Measurements from ENCODE around the gene NCOA1. TPM values are rescaled to one million over a fixed set of nuclear protein-coding genes. Genes with fewer than 3 reads are reported as not detected.
A peak's percentile ranks its signal among the peaks of the same experiment; 100 is the strongest.
"Not testable (repeated sequence)": the region's sequence is repeated elsewhere in the genome, so short reads cannot be mapped to it uniquely, and the experiment has no call there.

NCOA1 gene
- total RNA-seq, 1 donor from 2014 or later: 20.1 TPM

- peaks cover 60% of the 10 kb centered on the region for H3K4me1 Mint-ChIP-seq
- peak overlapping the region; percentile 100 for H3K4me3 Mint-ChIP-seq
- H3K27ac Mint-ChIP-seq (ENCODE audit: unreplicated experiment): peak overlapping the region; percentile 100
- H3K36me3 Mint-ChIP-seq (ENCODE audit: low read depth): peaks cover 23% of the 10 kb centered on the region
- DNase-seq (ENCODE audit: low read depth, low spot score): peak; percentile 39
- no peaks in the 10 kb centered on the region for H3K9me3 Mint-ChIP-seq
- TF ChIP-seq, protein P1, sequence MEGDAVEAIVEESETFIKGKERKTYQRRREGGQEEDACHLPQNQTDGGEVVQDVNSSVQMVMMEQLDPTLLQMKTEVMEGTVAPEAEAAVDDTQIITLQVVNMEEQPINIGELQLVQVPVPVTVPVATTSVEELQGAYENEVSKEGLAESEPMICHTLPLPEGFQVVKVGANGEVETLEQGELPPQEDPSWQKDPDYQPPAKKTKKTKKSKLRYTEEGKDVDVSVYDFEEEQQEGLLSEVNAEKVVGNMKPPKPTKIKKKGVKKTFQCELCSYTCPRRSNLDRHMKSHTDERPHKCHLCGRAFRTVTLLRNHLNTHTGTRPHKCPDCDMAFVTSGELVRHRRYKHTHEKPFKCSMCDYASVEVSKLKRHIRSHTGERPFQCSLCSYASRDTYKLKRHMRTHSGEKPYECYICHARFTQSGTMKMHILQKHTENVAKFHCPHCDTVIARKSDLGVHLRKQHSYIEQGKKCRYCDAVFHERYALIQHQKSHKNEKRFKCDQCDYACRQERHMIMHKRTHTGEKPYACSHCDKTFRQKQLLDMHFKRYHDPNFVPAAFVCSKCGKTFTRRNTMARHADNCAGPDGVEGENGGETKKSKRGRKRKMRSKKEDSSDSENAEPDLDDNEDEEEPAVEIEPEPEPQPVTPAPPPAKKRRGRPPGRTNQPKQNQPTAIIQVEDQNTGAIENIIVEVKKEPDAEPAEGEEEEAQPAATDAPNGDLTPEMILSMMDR (conservative IDR thresholded peaks at IDR 0.05): no peak
- H3K27me3 Mint-ChIP-seq (ENCODE audit: low read depth): no peaks in the 10 kb centered on the region
Measured at GRCh38 chr2:24793761-24794435, 302.8 kb downstream of the NCOA1 start.

DNA sequence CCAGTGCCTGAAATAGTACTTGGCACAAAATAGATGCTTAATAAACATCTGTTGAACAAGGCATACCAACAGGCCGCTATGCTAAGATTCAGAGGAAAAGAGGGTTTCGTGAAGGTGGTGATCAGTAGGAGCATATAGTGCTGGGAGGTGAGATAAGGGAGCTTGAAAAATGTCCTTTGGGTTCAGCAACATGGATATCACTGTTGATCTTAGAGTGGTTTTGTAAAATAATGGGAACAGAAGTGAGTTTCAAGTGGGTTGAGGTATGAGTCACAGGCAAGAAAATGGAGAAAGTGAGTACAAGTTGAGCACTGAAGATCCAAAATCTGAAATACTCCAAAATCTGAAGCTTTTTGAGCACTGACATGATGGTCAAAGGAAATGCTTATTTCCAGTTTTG lies 306.6 kb downstream of the NCOA1 start:
- no peaks in the 10 kb centered on the region for H3K9me3 Mint-ChIP-seq
- TF ChIP-seq, protein P1 (conservative IDR thresholded peaks at IDR 0.05): no peak
- peaks cover 42% of the 10 kb centered on the region for H3K4me1 Mint-ChIP-seq
- no peak overlapping the region for H3K4me3 Mint-ChIP-seq
- H3K36me3 Mint-ChIP-seq (ENCODE audit: low read depth): peaks cover 48% of the 10 kb centered on the region
- no peak for DNase-seq (ENCODE audit: low read depth, low spot score)
- H3K27me3 Mint-ChIP-seq (ENCODE audit: low read depth): no peaks in the 10 kb centered on the region
- H3K27ac Mint-ChIP-seq (ENCODE audit: unreplicated experiment): no peak overlapping the region

GRCh38 chr2:24800487-24800886 lies 309.4 kb downstream of the NCOA1 start:
- DNase-seq (ENCODE audit: low read depth, low spot score); H3K4me3 Mint-ChIP-seq; H3K27me3 Mint-ChIP-seq (ENCODE audit: low read depth); H3K27ac Mint-ChIP-seq (ENCODE audit: unreplicated experiment); H3K9me3 Mint-ChIP-seq: not testable (repeated sequence)
- peaks cover 14% of the 10 kb centered on the region for H3K4me1 Mint-ChIP-seq
- H3K36me3 Mint-ChIP-seq (ENCODE audit: low read depth): peaks cover 70% of the 10 kb centered on the region

DNA sequence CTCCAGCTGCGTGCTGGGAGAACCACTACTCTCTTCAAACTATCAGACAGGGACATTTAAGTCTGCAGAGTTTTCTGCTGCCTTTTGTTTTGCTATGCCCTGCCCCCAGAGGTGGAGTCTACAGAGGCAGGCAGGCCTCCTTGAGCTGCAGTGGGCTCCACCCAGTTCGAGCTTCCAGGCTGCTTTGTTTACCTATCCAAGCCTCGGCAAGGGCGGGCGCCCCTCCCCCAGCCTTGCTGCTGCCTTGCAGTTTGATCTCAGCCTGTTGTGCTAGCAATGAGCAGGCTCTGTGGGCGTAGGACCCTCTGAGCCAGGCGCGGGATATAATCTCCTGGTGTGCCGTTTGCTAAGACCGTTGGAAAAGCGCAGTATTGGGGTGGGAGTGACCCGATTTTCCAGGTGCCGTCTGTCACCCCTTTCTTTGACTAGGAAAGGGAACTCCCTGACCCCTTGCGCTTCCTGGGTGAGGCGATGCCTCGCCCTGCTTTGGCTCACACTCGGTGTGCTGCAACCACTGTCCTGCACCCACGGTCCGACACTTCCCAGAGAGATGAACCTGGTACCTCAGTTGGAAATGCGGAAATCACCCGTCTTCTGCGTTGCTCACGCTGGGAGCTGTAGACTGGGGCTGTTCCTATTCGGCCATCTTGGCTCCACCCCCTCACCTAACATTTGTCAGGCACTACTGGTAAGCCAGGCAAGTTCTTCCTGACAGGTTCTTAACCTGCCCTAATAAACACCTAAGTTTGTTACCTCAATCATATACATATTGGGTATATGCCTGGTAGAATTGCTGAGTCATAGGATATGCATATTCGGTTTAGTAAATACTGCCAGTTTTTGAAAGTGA lies 315.0 kb downstream of the NCOA1 start:
- not testable (repeated sequence) for H3K27me3 Mint-ChIP-seq (ENCODE audit: low read depth); H3K27ac Mint-ChIP-seq (ENCODE audit: unreplicated experiment); DNase-seq (ENCODE audit: low read depth, low spot score); H3K4me1 Mint-ChIP-seq; H3K4me3 Mint-ChIP-seq; H3K9me3 Mint-ChIP-seq
- H3K36me3 Mint-ChIP-seq (ENCODE audit: low read depth): peaks cover 54% of the 10 kb centered on the region

DNA sequence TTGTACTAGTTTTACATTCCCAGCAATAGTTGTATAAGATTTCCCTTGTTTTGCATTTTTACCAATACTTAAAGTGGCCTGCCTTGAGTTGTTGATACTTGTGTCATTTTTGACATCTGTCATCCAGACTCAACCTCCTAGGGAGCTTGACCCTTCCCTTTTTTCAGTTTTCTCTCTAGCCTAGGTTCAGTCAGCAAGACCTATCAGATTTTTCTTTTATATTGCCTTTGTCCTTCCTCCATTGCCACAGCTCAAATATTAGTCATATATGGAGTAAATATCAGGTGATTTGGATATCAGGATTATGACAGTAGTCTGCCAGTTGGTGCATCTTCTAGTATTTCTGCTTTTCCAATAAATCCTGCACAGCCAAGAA lies 315.6 kb downstream of the NCOA1 start:
- no peak for DNase-seq (ENCODE audit: low read depth, low spot score)
- TF ChIP-seq, protein P1 (conservative IDR thresholded peaks at IDR 0.05): no peak
- Mint-ChIP-seq H3K4me3 (no peak overlapping the region), H3K27me3 (ENCODE audit: low read depth) (no peaks in the 10 kb centered on the region), H3K27ac (ENCODE audit: unreplicated experiment) (no peak overlapping the region), H3K4me1 (peaks cover 6% of the 10 kb centered on the region), H3K9me3 (peaks cover 10% of the 10 kb centered on the region), H3K36me3 (ENCODE audit: low read depth) (peaks cover 51% of the 10 kb centered on the region)

GRCh38 chr2:24809316-24810007 lies 318.4 kb downstream of the NCOA1 start:
- peaks cover 10% of the 10 kb centered on the region for H3K9me3 Mint-ChIP-seq
- peaks cover 6% of the 10 kb centered on the region for H3K4me1 Mint-ChIP-seq
- TF ChIP-seq, protein P1 (conservative IDR thresholded peaks at IDR 0.05): no peak
- peaks cover 46% of the 10 kb centered on the region for H3K36me3 Mint-ChIP-seq (ENCODE audit: low read depth)
- no peak overlapping the region for H3K4me3 Mint-ChIP-seq
- H3K27me3 Mint-ChIP-seq (ENCODE audit: low read depth): no peaks in the 10 kb centered on the region
- H3K27ac Mint-ChIP-seq (ENCODE audit: unreplicated experiment): no peak overlapping the region
- no peak for DNase-seq (ENCODE audit: low read depth, low spot score)

Data from neural crest cell (in vitro differentiated cells).